Fibroblast of mammary gland (primary cell): ENCODE measurements around the gene DENND2A.
"Not testable (repeated sequence)": the region's sequence is repeated elsewhere in the genome, so short reads cannot be mapped to it uniquely, and the experiment has no call there.

Source experiments
- DNase-seq: peaks from one replicate; pipeline ENCODE4 v3.0.0-alpha.2; 2010; ENCODE audit warnings: low read depth
- H3K4me3 ChIP-seq: 2 replicates; pipeline ENCODE4 v1.5.1; 2011; ENCODE audit warnings: low read depth, mild to moderate bottlenecking, low read length, moderate library complexity; ENCODE audit not compliant: control insufficient read depth
- TF ChIP-seq, protein P1 (sequence below): conservative IDR thresholded peaks from 2 replicates; pipeline ENCODE4 v1.5.1; 2011; ENCODE audit warnings: low read depth, low read length, inconsistent platforms; ENCODE audit not compliant: control insufficient read depth, insufficient read depth

The DENND2A gene

DNA sequence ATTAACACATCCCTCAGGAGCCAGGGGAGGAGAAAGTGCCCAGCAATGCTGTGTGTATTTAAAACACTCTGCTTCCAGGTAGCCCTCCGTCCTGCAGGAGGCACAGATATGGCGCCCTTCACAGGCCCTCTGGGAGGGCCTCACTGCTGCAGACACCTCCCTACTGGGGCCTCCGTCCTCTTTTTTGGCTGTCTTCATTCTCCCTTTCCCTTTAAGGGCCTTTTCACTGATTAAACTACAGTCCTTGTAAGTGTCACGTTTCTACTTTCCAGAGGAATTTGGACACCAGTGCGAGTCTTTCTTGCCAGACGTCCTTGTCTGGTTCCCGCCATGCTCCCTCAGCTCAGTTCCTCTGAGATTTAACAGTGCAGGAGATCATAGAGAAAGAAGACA lies 121.6 kb downstream of the DENND2A start:
- H3K4me3 ChIP-seq: no peak overlapping the region
- DNase-seq: no peak
- TF ChIP-seq, protein P1, sequence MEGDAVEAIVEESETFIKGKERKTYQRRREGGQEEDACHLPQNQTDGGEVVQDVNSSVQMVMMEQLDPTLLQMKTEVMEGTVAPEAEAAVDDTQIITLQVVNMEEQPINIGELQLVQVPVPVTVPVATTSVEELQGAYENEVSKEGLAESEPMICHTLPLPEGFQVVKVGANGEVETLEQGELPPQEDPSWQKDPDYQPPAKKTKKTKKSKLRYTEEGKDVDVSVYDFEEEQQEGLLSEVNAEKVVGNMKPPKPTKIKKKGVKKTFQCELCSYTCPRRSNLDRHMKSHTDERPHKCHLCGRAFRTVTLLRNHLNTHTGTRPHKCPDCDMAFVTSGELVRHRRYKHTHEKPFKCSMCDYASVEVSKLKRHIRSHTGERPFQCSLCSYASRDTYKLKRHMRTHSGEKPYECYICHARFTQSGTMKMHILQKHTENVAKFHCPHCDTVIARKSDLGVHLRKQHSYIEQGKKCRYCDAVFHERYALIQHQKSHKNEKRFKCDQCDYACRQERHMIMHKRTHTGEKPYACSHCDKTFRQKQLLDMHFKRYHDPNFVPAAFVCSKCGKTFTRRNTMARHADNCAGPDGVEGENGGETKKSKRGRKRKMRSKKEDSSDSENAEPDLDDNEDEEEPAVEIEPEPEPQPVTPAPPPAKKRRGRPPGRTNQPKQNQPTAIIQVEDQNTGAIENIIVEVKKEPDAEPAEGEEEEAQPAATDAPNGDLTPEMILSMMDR: no peak

DNA sequence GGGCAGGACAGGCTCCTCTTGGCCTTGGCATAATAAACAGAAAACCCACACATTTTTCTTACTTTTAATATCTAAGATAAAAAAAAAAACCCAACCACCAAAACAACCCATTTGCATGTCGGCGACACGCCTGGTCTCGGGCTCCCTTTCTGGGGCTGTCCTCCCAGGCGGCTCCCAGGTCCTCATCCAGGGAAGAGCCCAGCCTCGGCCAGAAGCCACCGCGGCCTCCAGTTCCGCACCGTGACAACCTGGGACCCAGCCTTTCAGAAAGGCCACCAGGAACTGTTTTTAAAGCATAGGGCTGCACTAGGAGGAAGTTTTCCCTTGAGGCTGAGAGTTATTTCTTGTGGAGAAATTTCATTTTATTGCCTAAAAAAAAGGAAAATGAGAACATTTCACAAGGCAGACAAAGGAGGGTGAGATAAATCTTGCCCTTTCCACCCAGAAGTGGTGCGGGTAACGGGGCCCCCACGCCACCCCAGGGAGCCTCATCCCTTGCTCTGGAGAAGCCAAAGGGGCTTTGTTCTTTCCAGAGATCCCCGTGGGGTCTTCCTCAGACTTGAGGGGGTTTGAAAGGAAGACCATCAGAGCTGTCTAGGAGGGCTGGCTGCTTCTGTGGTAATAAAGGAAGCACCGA lies 122.1 kb downstream of the DENND2A start:
- no peak for DNase-seq
- H3K4me3 ChIP-seq: no peak overlapping the region
- TF ChIP-seq, protein P1: no peak

DNA sequence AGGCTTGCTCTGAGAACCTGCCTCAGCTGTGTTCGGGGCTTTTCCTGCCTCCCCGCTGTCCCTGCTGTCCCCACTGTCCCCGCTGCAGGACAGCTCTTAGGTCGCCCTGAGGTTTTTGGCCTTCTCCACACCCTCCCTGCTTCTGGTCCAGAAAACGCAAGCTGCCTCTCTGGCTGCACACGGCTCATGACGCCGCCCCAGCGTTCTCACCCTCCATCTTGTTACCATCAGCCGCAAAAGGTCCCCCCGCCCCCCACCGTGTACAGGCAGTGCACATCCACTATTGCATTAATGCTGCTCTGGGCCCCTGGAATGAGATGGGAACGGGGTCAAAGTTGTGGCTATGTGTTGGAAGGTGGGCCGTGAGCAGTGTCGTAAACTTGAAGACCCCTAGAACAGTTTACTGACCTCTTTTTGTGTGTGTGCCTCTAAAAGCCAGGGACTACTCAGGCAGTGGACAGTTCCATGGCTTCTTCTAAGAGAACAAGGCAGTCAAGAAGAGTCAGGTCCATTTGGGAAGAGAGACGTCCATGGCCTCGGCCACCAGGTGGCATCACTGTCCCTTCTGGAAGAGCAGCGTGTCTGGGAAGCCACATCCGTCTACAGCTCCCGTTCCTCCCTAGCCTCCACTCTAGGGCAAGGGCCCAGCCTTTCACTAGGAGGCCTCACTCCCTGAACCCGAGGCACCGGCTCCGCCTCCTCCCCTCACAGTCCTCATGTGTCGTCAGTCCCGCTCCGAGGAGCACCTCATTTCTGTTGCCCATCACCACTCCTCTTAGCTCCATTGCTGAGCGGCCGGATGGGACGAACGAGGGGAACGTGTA lies 122.9 kb downstream of the DENND2A start:
- DNase-seq: peak; percentile 91
- no peak overlapping the region for H3K4me3 ChIP-seq
- TF ChIP-seq, protein P1: peak; percentile 95

DNA sequence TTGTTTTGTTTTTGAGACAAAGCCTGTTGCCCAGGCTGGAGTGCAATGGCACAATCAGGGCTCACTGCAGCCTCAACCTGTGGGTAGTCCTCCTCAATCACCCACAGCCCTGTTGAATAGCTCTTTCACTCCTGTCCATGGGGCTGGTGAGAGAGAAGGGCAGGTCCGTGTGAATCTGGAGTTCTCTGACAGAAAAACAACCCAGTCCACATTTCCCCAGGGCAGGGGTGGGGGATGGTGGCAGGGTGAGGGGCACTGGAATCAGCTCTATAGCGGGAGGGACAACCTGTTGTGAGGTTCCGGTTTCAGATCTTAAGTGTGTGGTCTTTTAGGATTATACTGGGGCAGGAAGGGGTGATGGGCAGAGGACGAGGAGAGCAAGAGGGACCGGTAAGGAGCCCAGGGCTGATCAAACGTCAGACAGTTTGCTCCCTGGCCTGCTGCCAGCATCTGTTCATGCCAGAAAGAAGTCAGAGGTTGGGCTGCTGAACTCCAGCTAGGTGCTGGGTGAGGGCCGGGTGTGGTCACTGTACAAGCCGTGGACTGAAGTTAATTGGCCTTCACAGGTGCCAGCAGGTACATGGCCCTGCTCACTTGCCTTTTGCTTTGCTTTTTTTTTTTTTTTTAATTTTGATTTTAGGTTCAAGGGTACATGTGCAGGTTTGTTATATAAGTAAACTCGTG lies 128.2 kb downstream of the DENND2A start:
- TF ChIP-seq, protein P1: no peak
- DNase-seq: no peak
- H3K4me3 ChIP-seq: no peak overlapping the region

DNA sequence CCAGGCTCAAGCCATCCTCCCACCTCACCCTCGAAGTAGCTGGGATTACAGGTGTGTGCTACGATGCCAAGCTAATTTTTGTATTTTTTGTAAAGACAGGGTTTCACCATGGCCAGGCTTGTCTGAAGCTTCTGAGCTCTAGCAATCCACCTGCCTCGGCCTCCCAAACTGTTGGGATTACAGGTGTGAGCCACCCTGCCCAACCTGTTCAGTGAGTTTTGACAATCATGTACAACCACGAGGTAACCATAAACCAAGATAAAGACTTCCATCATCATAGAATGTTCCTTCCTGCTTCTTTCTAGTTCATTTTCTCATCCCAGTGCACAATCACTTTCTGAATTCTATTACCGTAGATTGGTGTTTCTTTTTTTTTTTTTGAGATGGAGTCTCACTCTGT lies 130.8 kb downstream of the DENND2A start:
- TF ChIP-seq, protein P1: no peak
- H3K4me3 ChIP-seq: no peak overlapping the region
- DNase-seq: no peak

DNA sequence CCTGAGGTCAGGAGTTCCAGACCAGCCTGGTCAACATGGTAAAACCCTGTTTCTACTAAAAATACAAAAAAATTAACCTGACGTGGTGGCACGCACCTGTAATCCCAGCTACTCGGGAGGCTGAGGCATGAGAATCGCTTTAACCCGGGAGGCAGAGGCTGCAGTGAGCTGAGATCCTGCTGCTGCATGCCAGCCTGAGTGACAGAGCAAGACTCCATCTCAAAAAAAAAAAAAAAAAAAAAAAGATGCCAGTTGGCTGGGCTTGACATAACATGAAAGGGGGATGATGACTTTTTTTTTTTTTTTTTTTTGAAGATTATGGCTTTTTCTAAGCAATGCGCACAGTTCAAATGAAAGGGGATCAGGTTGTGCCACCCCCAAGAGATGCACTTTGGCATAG lies 133.1 kb downstream of the DENND2A start:
- DNase-seq, H3K4me3 ChIP-seq: not testable (repeated sequence)
